Spinal cord (tissue), 10 donors: ENCODE measurements around the gene LYL1. TPM values are rescaled to one million over a fixed set of nuclear protein-coding genes. Genes with fewer than 3 reads are reported as not detected.

ENCODE experiments used
- DNase-seq, 6 donors: peaks; one replicate each; pipeline versions ENCODE4 v3.0.0 to v3.0.0-alpha.2; 2013 to 2015; ENCODE audit warnings: low spot score in 6 of 6, low read depth in 4 of 6
- H3K27ac ChIP-seq: one replicate; pipeline ENCODE4 v1.5.1; 2013; ENCODE audit warnings: low read depth, low read length, control low read depth
- H3K27me3 ChIP-seq: one replicate; pipeline ENCODE4 v1.6.1; 2013; ENCODE audit warnings: low read length; ENCODE audit not compliant: control insufficient read depth, insufficient read depth
- H3K36me3 ChIP-seq: one replicate; pipeline ENCODE4 v1.6.1; 2013; ENCODE audit warnings: low read length; ENCODE audit not compliant: control insufficient read depth, insufficient read depth
- H3K4me1 ChIP-seq: one replicate; pipeline ENCODE4 v1.6.1; 2013; ENCODE audit warnings: low read length; ENCODE audit not compliant: control insufficient read depth, insufficient read depth
- H3K4me3 ChIP-seq: one replicate; pipeline ENCODE4 v1.5.1; 2013; ENCODE audit warnings: low read depth, low read length, control low read depth
- H3K9me3 ChIP-seq: one replicate; pipeline ENCODE4 v1.6.1; 2013; ENCODE audit warnings: low read length; ENCODE audit not compliant: control insufficient read depth, insufficient read depth
- WGBS: methylation state at CpG from one replicate; pipeline ENCODE4 v1.1.5; 2013; ENCODE audit warnings: missing lambda C conversion rate; ENCODE audit not compliant: insufficient coverage; 5-methylcytosine and 5-hydroxymethylcytosine counted together
- polyA plus RNA-seq, 2 donors: library from polyadenylated mRNA; unstranded; fragments of 120-200 nt; gene quantifications; one replicate each; pipeline ENCODE4 v1.2.1, GENCODE V29; 2013; ENCODE audit not compliant: insufficient read length in 2 of 2
- total RNA-seq, 2 donors: library from RNA; depleted of rRNA in 1 of 2; stranded (reverse); fragments of 120-200 nt in 1 of 2; fragments of >200 nt in 1 of 2; gene quantifications; one replicate each; pipeline versions ENCODE4 v1.2.3 to v1.2.4, GENCODE V29; 2013 to 2014
- donor health status: healthy.

Gene LYL1
- total and polyA plus RNA-seq, 4 donors, result 7.7 to 11.0 (median 8.3) TPM

- H3K36me3 ChIP-seq, result peaks cover 86% of the 10 kb centered on the region
- no peaks in the 10 kb centered on the region for H3K27me3 ChIP-seq
- DNase-seq, result no peak
These were observed 6.9 kb upstream of the LYL1 start for GRCh38 chr19:13109361-13110098.

GRCh38 chr19:13104848-13105711 is 2.4 kb upstream of the LYL1 start:
- 79% methylated on average over 14 of the region's 29 CpGs for WGBS
- Histone ChIP-seq H3K4me3 (no peak overlapping the region), H3K36me3 (peaks cover 74% of the 10 kb centered on the region), H3K9me3 (no peaks in the 10 kb centered on the region), H3K4me1 (peaks cover 43% of the 10 kb centered on the region), H3K27me3 (peaks cover 11% of the 10 kb centered on the region), H3K27ac (peak overlapping the region; percentile 52)
- no peak for DNase-seq

More at GRCh38 chr19:13109361-13110098, 6.9 kb upstream of the LYL1 start:
- H3K4me1 ChIP-seq, result peaks cover 7% of the 10 kb centered on the region
- H3K9me3 ChIP-seq, result no peaks in the 10 kb centered on the region
- WGBS, result 96% methylated on average over 28 of the region's 30 CpGs
- H3K27ac ChIP-seq, result no peak overlapping the region
- no peak overlapping the region for H3K4me3 ChIP-seq

GRCh38 chr19:13104360-13104847 is 1.7 kb upstream of the LYL1 start:
- Histone ChIP-seq H3K4me1 (peaks cover 49% of the 10 kb centered on the region), H3K36me3 (peaks cover 73% of the 10 kb centered on the region), H3K27ac (peak overlapping the region; percentile 52), H3K9me3 (no peaks in the 10 kb centered on the region), H3K4me3 (no peak overlapping the region), H3K27me3 (peaks cover 17% of the 10 kb centered on the region)
- 33% methylated on average over 32 of the region's 33 CpGs for WGBS
- DNase-seq, result no peak

- WGBS, result 80% methylated on average over 6 of the region's 13 CpGs
- H3K4me1 ChIP-seq, result peaks cover 54% of the 10 kb centered on the region
- no peaks in the 10 kb centered on the region for H3K9me3 ChIP-seq
- peak overlapping the region; percentile 16 for H3K27ac ChIP-seq
- H3K36me3 ChIP-seq, result peaks cover 72% of the 10 kb centered on the region
- no peak overlapping the region for H3K4me3 ChIP-seq
- no peak for DNase-seq
- H3K27me3 ChIP-seq, result peaks cover 22% of the 10 kb centered on the region
These were observed 1.1 kb upstream of the LYL1 start for GRCh38 chr19:13103581-13104359.

GRCh38 chr19:13102416-13102665 is 317 bp downstream of the LYL1 start:
- H3K27ac ChIP-seq, result peak overlapping the region; percentile 33
- DNase-seq, result no peak
- peaks cover 62% of the 10 kb centered on the region for H3K36me3 ChIP-seq
- peaks cover 34% of the 10 kb centered on the region for H3K27me3 ChIP-seq
- 33% methylated on average over 7 of the region's 7 CpGs for WGBS
- peaks cover 68% of the 10 kb centered on the region for H3K4me1 ChIP-seq
- no peaks in the 10 kb centered on the region for H3K9me3 ChIP-seq
- H3K4me3 ChIP-seq, result peak overlapping the region; percentile 26

- H3K4me1 ChIP-seq, result peaks cover 71% of the 10 kb centered on the region
- no peaks in the 10 kb centered on the region for H3K9me3 ChIP-seq
- H3K27ac ChIP-seq, result peak overlapping the region; percentile 33
- peaks cover 57% of the 10 kb centered on the region for H3K36me3 ChIP-seq
- no peak for DNase-seq
- WGBS, result 81% methylated on average over 6 of the region's 7 CpGs
- H3K27me3 ChIP-seq, result peaks cover 37% of the 10 kb centered on the region
- peak overlapping the region; percentile 26 for H3K4me3 ChIP-seq
These were observed 855 bp downstream of the LYL1 start for GRCh38 chr19:13101590-13102415.

GRCh38 chr19:13100841-13101589 is 1.6 kb downstream of the LYL1 start:
- peaks cover 58% of the 10 kb centered on the region for H3K36me3 ChIP-seq
- 64% methylated on average over 15 of the region's 18 CpGs for WGBS
- no peak overlapping the region for H3K27ac ChIP-seq
- no peaks in the 10 kb centered on the region for H3K9me3 ChIP-seq
- peak overlapping the region; percentile 12 for H3K4me3 ChIP-seq
- no peak for DNase-seq
- H3K27me3 ChIP-seq, result peaks cover 44% of the 10 kb centered on the region
- peaks cover 77% of the 10 kb centered on the region for H3K4me1 ChIP-seq

GRCh38 chr19:13100031-13100588 is 2.5 kb downstream of the LYL1 start:
- 68% methylated on average over 11 of the region's 12 CpGs for WGBS
- Histone ChIP-seq H3K9me3 (no peaks in the 10 kb centered on the region), H3K4me3 (peak overlapping the region; percentile 5), H3K27me3 (peaks cover 51% of the 10 kb centered on the region), H3K27ac (peak overlapping the region; percentile 63), H3K36me3 (peaks cover 60% of the 10 kb centered on the region), H3K4me1 (peaks cover 85% of the 10 kb centered on the region)
- DNase-seq, result no peak
